Kidney tubule cell (primary cell): ENCODE results near the gene CTDNEP1.

Source experiments
- DNase-seq: peaks from one replicate; pipeline ENCODE4 v3.0.0-alpha.2; 2018; ENCODE audit warnings: low spot score

Gene CTDNEP1

DNA sequence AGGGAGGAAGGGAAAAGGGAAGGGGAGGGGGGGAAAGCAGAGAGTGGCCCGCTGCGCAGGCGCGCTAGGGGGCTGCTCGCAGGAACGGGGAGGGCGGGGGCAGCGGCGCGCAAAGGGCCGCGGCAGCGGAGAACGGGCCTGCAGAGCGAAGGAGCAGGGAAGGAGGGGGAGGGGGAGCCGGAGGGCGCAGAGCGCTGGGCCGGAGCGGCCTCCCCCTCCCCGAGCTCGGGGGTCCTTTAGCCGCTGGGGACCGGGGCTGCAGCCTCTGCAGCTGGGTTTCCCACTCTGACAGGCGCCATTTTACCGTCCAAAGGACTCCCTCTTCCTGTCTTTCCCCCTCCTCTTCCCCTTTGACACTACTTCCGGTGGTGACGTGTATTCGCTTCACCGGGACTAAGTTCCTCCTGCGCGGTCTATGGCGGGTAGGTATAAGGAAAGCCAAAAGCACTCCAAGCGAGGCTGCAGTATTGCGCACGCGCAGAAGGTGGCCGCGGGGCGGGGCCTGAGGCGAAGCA, at the start of gene CTDNEP1:
TSS of gene CTDNEP1 (minus strand) at position 74 of the 515 bp plus-strand sequence. CDS start 438 bp downstream, outside the sequence.
- peak; percentile 100 for DNase-seq

DNA sequence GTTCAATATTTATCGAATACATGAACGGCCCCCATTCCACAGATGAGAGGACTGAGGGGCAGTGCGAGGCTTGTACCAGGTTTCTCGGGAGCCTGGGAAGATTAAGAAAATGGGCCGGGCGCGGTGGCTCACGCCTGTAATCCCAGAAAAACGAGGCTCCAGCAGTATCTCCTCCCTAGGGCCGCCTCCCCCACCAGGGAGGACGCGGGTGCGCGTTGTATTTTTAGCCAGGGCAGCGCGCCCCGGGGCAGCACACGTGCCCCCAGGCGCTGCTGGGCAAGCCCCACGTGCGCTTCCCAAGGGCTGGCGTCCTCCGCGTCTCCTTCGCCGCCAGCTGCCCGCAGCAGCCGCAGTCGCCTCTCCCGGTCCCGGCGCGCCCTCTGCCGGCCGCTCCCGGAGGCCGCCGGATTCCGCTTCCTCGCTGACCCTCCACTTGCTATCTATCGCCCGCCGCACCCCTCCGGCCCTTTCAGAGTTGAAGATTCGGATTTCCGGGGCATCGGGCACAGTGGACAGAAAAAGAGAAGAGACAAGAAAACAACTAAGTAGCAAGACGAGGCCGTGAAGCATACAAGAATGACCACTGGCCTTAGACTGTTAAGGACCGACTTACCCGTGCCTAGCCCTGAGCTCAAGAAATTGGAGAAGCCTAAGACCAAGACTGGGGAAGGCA, 44.8 kb upstream of the CTDNEP1 start:
- peak; percentile 82 for DNase-seq

DNA sequence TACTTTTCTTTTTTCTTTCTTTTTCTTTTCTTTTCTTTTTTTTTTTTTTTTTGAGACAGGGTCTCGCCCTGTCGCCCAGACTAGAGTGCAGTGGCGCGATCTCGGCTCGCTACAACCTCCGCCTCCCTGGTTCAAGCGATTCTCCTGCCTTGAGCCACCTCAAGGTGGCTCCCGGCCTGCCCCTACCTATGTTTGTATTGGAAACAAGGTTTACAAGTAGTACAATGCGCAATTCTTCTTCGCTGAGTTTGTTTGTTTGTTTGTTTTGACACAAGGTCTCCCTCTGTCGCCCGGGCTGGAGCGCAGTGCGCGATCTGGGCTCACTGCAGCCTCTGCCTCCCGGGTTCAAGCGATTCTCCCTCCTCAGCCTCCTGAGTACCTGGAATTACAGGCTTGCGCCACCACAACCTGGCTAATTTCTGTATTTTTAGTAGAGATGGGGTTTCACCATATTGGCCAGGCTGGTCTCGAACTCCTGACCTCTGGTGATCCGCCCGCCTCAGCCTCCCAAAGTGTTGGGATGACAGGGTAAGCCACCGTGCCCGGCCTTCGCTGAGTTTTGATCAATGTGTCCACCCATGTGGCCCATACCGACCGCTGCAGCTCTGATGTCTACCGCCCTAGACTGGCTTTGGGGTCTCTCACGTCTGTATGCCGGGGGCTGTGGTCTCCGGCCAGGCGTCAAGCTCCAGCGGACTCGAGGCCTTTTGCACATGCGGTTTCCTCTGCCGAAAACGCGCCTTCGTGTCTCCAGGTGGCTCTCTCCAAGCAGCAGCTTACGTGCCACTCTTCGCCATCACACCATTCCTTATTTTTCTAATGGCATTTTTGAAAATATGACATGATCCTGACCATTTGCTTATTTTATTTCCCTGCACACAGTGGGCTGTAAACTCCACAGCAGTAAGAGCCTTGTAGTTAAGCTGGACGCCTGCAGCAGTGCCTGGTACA, 44.0 kb upstream of the CTDNEP1 start:
- DNase-seq, result no peak

DNA sequence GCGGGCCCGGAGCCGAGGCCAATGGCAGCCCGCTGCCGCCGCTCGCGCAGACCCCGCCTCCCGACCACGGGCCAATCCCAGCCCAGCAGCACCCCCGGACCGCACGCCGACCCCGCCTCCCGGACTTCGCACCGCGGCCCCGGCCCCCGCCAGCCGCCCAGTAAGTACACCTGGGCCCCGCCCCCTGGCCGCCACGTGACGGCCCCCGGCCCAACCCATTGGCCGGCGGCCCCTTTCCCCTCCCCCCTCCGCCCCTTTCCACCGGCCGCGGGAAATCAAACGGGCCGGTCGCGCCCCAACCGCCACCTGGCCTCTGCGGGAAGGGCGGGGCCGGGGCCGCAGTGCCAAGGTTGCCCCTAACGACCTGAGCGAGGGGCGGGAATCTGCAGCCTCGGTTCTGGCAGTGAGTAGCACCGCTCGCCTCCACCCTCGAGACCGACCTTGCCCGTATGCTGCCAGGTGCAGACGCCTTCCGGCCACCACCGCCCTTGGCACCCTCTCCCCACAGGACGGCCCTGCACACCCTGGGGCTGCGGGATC, 43.1 kb upstream of the CTDNEP1 start, which contains the start of gene YBX2:
TSS of gene YBX2 (minus strand) at position 26 of the 540 bp plus-strand sequence. CDS start 139 bp downstream, outside the sequence.
- peak; percentile 68 for DNase-seq

DNA sequence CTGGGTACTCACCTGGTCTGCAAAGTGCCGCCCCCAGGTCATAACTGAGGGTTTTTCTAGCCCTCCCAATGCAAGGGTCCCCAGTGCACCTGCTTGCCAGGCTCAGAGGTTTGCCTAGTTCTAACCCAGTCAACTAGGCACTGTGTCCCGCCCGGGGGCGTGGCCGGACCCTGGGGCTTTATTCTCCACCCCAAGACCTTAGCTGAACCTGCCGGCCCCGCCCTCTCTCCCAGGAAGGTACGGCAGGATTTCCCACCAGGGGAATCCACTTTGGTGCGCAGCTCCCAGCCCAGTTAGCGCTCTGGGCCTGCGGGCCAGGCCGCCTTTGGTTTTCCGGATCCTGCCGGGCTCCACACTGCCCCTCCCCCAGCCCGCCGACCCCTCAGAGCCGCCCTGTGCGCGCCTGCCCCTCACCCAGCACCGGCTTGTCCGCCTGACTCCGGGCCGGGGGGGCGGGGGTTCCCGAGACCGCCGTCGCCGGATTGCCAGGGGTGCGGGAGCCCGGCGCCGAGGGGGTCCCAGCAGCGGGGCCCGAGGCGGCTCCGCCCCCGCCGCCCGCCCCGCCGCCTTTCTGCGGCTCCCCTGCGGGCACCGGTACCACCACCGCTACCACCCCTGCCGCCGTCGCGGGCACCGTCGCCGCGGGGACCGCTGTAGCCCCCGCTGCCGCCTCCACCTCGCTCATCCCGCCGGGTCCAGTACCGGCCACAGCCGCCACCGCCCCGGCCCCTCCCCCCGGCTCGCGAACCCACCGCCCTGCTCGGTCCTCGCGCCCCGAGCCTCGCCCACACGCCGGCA, 42.5 kb upstream of the CTDNEP1 start:
- DNase-seq, result peak; percentile 11

DNA sequence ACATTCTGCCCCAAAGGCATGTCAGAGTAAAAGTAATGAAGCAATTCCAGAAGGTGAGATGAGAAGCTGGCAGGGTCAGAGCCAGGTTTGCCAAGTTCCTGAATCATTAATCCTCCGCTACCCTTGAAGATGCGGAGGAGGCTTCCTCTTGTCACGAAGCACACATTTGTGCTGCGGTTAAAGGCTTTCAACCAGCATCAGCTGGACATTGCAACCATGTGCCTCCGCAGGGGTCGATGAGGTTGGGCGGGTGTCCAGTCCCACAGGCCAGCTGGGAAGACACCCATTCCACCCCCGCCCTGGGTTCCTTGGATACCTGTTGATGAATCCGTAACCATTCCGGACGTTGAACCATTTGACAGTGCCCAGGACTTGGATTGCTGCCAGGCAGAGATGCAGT, 41.6 kb upstream of the CTDNEP1 start:
- DNase-seq, result peak; percentile 67

DNA sequence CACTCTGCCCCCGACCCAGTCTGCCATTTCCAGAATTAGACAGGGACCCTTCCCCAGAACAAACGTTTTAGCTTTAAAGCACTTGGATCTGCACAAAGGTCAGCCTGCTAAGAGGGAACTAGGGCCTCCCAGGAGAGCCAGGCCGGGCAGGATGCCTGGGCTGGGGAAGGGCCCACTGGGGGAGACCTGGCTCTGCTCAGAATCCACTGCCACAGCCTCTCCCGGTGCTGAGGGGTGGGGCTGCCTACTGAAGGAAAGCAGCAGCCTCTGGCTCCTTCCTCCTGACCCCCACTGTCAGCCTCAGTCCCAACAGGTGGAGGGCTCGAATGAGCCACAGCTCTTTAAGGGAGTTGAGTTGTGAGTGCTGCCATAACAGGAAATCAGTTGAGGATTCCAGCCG, 41.2 kb upstream of the CTDNEP1 start:
- no peak for DNase-seq

DNA sequence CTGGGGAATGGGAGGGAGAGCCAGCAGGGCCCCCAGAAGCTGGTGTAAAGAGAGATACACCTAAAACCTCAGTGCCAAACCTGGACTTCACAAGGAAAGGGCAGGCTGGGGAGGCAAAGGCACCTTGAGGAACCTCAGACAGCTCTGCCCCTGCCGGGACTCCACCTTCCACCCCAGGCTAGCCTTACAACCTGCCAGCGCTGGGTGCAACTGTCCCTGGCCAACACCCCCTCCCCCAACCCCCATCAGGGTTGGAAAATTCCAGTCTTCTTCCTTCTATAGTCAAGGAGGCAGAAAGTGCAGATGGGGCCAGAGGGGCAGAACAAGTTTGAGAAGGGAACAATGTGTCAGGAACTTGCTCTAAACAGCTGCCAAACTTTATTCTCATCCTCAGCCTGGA, 40.7 kb upstream of the CTDNEP1 start:
- DNase-seq, result no peak

DNA sequence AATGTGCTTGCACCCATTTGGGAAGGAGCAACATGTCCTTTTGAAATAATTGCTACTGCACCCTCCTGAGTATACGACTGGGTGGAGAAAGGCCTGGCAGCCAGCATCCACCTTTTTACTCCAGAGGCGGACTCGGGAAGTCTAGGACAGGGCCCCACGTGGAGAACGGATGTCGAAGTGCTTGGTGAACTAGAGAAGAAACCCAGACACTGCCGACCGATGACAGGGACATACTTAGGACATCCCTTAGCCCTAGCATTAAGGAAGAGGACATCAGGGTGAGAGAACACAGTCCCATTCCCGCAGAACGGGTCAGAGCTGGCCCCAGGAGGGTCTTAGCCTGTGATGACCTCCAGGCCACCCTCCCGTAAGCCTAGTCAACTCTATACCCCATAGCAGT, 39.2 kb upstream of the CTDNEP1 start:
- DNase-seq, result no peak

DNA sequence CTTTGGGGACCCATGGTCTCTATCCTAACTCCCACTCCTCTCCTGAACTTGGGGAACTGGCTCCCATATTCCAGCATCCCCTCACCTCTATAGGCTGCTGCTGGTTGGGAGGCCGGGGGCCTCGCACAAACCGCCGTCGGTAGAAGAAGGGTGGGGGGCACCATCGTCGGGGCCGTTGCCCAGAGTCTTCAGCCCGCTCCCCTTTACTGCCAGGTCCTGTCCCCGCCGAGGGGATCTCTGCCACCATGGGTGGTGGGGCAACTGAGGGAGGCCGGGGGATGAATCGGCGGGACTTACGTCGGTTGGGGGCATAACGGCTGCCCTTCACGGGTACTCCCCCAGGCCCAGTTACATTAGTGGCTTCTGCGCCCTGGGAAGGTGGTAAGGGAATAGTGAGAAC, 38.6 kb upstream of the CTDNEP1 start:
- DNase-seq, result no peak

DNA sequence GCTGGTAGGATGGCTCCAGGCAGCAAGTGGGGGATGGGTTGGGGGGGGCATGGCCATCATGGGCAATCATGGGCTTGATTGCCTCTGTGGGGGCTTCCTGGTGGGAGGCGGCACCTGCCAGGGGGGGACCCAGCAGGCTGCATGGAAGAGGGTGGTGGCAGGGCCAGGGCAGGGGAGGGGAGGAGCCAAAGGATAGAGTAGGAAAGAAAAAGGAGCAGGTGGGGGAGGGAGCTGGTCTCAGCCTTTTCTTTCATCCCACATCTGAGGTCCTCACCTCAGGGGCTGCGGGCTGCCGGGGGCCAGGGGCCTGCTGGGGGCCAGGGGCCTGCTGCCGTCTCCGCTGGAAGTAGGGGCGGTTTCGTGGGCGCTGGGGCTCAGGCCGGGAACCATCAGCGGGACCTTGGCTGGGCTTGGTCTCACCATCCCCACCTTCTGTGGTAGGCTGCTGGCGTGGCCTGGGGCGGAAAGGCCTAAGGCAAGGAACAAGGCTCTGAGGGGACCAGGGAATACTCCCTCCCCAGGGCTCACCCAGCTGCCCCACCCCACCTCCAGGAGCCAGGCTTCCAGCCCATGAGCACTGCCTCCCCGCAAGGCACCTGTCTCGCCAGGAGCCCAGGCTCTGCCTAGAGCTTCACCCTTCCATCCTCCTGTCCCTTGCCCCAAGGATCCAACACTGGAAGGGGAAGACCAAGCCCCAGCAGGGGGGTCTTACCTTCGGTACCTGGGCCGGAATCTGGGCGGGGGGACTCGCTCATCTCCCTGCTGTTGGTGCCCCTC, 37.9 kb upstream of the CTDNEP1 start:
- no peak for DNase-seq

DNA sequence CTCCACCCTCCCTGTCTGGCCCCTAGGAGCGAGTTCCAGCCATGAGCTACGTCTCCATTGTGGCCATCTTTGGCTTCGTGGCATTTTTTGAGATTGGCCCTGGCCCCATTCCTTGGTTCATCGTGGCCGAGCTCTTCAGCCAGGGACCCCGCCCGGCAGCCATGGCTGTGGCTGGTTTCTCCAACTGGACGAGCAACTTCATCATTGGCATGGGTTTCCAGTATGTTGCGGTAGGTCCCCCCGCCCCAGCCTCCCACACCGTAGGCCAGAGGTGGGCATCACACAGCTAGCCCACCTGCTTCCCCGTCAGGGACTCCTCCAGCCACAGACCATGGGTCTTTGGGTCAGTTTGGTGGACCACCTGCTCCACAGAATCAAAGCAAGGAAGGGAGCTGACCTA, 34.1 kb upstream of the CTDNEP1 start:
- DNase-seq, result no peak

DNA sequence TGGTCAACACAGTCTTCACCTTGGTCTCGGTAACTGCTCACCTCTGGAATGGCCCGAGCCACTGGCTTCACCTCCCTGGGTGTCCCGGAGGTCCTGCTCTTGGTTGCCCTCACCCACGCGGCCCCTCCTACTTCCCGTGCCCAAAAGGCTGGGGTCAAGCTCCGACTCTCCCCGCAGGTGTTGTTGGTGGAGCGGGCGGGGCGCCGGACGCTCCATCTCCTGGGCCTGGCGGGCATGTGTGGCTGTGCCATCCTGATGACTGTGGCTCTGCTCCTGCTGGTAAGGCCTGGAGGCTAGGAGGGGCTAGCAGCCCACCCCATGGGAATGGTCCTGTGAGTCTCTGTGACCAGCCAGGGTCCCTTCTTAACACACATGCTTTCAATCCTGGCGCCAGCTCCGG, 33.4 kb upstream of the CTDNEP1 start:
- no peak for DNase-seq

DNA sequence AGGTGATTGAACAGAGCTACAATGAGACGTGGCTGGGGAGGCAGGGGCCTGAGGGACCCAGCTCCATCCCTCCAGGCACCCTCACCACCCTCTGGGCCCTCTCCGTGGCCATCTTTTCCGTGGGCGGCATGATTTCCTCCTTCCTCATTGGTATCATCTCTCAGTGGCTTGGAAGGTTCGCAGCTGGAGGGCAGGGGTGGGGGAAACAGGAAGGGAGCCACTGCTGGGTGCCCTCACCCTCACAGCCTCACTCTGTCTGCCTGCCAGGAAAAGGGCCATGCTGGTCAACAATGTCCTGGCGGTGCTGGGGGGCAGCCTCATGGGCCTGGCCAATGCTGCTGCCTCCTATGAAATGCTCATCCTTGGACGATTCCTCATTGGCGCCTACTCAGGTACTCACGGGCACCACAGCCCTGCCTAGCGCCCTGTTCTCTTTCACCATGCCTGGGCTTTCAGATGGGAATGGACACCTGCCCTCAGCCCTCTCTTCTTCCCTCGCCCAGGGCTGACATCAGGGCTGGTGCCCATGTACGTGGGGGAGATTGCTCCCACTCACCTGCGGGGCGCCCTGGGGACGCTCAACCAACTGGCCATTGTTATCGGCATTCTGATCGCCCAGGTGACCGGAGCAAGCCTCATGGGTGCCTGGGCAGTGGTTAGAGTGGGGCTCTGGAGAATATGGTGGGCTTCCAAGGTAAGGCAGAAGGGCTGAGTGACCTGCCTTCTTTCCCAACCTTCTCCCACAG, 32.1 kb upstream of the CTDNEP1 start:
- no peak for DNase-seq

DNA sequence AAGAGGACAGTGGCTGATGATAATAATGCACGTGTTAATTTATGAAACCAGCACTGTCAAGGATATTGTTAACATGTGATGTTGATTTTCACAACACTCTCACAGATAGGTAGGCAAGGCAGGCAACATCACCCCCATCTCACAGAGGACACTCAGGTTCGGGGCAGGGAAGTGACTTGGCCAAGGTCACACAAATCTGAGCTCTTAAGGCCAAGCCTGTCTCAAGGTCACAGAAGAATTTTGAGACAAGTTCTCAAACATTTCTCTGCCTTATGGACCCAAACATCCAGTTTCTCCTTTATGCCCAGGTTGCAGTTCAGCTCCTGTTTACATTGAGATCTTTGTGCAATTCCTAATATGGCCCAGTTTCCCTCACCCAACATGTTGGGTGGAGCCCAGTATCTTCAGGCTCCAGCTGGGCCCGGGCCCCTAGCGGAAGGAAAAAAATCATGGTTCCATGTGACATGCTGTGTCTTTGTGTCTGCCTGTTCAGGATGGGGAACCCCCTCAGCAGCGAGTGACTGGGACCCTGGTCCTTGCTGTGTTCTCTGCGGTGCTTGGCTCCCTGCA, 31.3 kb upstream of the CTDNEP1 start:
- no peak for DNase-seq

DNA sequence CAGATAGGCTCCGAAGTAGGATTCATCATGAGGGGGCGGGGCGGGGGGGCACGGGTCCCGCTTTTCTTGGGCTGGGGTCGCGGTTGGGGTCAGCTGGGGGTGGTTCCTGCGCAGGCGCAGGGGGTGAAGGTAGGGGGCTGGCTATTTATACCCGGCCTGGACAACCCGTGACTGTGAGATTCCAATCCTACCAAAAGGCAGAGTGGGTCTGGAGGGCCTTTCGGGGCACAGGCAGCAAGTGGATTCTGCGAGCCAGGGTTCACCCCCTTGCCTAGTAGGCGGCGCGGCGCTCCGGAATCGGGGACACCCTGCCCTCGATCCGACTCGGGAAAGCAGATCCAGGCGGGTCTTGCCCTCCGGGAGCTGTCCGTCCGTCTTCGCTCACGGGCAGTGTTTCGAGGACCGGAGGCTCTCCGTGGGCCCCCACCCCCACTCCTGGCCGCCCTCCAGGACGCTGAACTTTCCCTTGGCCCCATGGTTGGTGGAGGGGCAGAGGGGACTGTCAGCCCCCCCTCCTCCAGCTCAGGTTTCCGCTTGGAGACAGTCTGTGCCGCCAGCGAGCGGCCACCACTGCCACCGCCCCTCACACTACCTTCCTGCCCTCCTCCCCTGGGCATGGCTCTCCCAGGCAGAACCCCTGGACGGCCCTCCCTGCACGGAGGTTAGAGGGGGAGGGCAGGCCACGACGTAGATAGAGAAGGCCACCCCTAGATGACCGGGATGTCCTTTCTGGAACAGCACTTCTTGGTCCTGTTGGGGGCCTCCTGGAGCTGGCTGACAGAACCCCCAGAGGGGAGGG, 30.6 kb upstream of the CTDNEP1 start:
- DNase-seq, result no peak

DNA sequence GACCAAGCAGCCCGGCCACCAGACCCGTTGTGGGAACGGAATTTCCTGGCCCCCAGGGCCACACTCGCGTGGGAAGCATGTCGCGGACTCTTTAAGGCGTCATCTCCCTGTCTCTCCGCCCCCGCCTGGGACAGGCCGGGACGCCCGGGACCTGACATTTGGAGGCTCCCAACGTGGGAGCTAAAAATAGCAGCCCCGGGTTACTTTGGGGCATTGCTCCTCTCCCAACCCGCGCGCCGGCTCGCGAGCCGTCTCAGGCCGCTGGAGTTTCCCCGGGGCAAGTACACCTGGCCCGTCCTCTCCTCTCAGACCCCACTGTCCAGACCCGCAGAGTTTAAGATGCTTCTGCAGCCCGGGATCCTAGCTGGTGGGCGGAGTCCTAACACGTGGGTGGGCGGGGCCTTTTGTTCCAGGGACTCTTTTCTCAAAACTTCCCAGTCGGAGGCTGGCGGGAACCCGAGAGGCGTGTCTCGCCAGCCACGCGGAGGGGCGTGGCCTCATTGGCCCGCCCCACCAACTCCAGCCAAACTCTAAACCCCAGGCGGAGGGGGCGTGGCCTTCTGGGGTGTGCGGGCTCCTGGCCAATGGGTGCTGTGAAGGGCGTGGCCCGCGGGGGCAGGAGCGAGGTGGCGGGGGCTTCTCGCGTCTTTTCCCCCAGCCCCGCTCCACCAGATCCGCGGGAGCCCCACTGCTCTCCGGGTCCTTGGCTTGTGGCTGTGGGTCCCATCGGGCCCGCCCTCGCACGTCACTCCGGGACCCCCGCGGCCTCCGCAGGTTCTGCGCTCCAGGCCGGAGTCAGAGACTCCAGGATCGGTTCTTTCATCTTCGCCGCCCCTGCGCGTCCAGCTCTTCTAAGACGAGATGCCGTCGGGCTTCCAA, 29.8 kb upstream of the CTDNEP1 start, which contains the start of gene SLC2A4:
TSS of gene SLC2A4 (plus strand) at position 645 of the 879 bp plus-strand sequence. CDS start at position 862, 217 bp downstream.
- peak; percentile 92 for DNase-seq
